Effector memory CD4-positive, alpha-beta T cell (primary cell): ENCODE measurements around the gene ATP6AP2.
A peak's percentile ranks its signal among the peaks of the same experiment; 100 is the strongest.

Experiments
- DNase-seq, 3 donors: peaks; one replicate each; pipeline ENCODE4 v3.0.0-alpha.2; 2020
- H3K27ac ChIP-seq: 2 replicates; pipeline ENCODE4 v1.7.0; 2013; ENCODE audit warnings: mild to moderate bottlenecking, low read length, moderate library complexity; ENCODE audit not compliant: insufficient read depth, poor library complexity, severe bottlenecking
- H3K27me3 ChIP-seq: replicated peaks from 2 replicates; pipeline ENCODE4 v1.7.0; 2013; ENCODE audit warnings: mild to moderate bottlenecking, low read length; ENCODE audit not compliant: insufficient read depth, control insufficient read depth, poor library complexity, severe bottlenecking
- H3K36me3 ChIP-seq: 2 replicates; pipeline ENCODE4 v1.7.0; 2013; ENCODE audit warnings: mild to moderate bottlenecking, low read length, moderate library complexity; ENCODE audit not compliant: control insufficient read depth, insufficient read depth
- H3K4me1 ChIP-seq: 2 replicates; pipeline ENCODE4 v1.7.0; 2013; ENCODE audit warnings: low read length, mild to moderate bottlenecking; ENCODE audit not compliant: control insufficient read depth, insufficient read depth, poor library complexity, severe bottlenecking
- H3K4me3 ChIP-seq: 2 replicates; pipeline ENCODE4 v1.7.0; 2013; ENCODE audit warnings: low read length, low read depth, mild to moderate bottlenecking; ENCODE audit not compliant: insufficient read depth, poor library complexity, severe bottlenecking
- H3K9me3 ChIP-seq: 2 replicates; pipeline ENCODE4 v1.7.0; 2013; ENCODE audit warnings: mild to moderate bottlenecking, low read length, moderate library complexity; ENCODE audit not compliant: control insufficient read depth

Gene ATP6AP2

DNA sequence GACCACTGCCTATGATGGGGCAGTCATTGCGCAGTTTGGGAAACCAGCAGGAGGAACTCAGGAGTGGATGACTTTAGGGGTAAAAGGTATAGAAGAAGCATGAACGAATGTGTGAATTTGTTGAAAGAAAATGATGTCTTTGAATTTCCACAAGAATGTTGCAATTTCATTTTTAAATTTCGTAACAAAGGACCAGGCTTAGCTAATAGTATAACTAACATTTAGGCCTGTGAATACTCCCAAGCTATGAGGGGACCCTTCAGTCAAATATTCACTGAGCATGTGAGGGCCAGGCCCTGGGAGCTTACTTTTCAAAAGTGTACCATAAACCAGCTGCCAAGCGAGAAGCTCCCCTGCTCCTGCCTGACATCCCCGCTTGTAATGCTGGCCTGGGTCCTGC, 47.7 kb downstream of the ATP6AP2 start:
- no peak for DNase-seq
- H3K9me3 ChIP-seq, result no peaks in the 10 kb centered on the region
- H3K4me3 ChIP-seq, result no peak overlapping the region
- H3K4me1 ChIP-seq, result no peaks in the 10 kb centered on the region
- H3K27me3 ChIP-seq, result no peaks in the 10 kb centered on the region
- peaks cover 46% of the 10 kb centered on the region for H3K36me3 ChIP-seq
- H3K27ac ChIP-seq, result no peak overlapping the region

DNA sequence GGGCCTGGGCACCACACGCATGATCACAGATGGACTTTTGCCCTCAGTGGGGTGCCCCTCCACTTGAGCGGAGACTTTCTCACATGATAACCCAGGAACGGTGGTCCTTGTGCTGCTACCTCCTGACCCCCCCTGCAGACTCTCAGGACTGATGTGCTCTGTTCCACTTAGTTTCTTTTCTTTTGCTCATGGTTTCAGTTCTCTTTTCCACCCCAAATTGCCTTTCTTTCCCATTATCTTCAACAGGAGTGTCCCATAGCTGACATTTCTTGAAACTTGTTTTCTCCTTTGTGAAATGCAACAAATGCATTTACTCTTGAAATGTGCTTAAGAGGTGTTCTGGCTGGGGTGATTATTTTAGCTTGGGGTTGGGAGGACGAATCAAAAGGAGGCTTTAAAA, 51.4 kb downstream of the ATP6AP2 start:
- no peaks in the 10 kb centered on the region for H3K27me3 ChIP-seq
- no peak for DNase-seq
- no peaks in the 10 kb centered on the region for H3K9me3 ChIP-seq
- no peak overlapping the region for H3K4me3 ChIP-seq
- no peaks in the 10 kb centered on the region for H3K4me1 ChIP-seq
- no peak overlapping the region for H3K27ac ChIP-seq
- peaks cover 82% of the 10 kb centered on the region for H3K36me3 ChIP-seq

- peaks cover 63% of the 10 kb centered on the region for H3K36me3 ChIP-seq
- no peaks in the 10 kb centered on the region for H3K4me1 ChIP-seq
- H3K27ac ChIP-seq, result no peak overlapping the region
- no peaks in the 10 kb centered on the region for H3K27me3 ChIP-seq
- H3K4me3 ChIP-seq, result no peak overlapping the region
- no peak for DNase-seq
- no peaks in the 10 kb centered on the region for H3K9me3 ChIP-seq
These were observed 56.9 kb downstream of the ATP6AP2 start for GRCh38 chrX:40637687-40638086.

DNA sequence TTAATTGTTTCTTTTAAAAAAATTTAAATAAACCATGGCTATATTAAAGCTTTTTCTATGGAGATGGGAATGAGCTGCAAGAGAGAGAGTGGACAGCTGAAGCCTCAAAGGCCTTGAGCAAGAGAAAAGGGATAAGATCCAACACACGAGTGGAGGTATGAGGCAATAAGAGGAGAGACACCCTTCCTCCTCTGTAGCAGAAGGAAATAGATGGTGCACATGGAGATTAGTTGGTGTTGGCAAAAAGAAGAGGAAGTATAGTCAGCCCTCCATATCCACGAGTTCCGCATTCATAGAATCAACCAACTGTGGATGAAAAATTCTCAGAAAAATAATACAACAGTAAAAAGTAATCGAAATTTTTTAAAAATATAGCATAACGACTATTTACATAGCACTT, 63.4 kb downstream of the ATP6AP2 start:
- no peaks in the 10 kb centered on the region for H3K9me3 ChIP-seq
- no peaks in the 10 kb centered on the region for H3K27me3 ChIP-seq
- peak overlapping the region; percentile 83 for H3K27ac ChIP-seq
- peaks cover 25% of the 10 kb centered on the region for H3K4me1 ChIP-seq
- H3K4me3 ChIP-seq, result peak overlapping the region; percentile 48
- DNase-seq, result no peak
- peaks cover 6% of the 10 kb centered on the region for H3K36me3 ChIP-seq

GRCh38 chrX:40644821-40645358, 64.1 kb downstream of the ATP6AP2 start:
- no peaks in the 10 kb centered on the region for H3K9me3 ChIP-seq
- H3K27ac ChIP-seq, result peak overlapping the region; percentile 83
- H3K27me3 ChIP-seq, result no peaks in the 10 kb centered on the region
- H3K4me1 ChIP-seq, result peaks cover 25% of the 10 kb centered on the region
- peak; percentile 4 to 34 (median 33) for DNase-seq
- peaks cover 2% of the 10 kb centered on the region for H3K36me3 ChIP-seq
- peak overlapping the region; percentile 48 for H3K4me3 ChIP-seq

GRCh38 chrX:40646489-40647306, 65.9 kb downstream of the ATP6AP2 start:
- Histone ChIP-seq H3K27ac (peak overlapping the region; percentile 88), H3K36me3 (no peaks in the 10 kb centered on the region), H3K9me3 (no peaks in the 10 kb centered on the region), H3K27me3 (no peaks in the 10 kb centered on the region), H3K4me1 (peaks cover 25% of the 10 kb centered on the region), H3K4me3 (peak overlapping the region; percentile 95)
- DNase-seq, result peak in 2 of 3 donors; percentile 11 to 25

- no peaks in the 10 kb centered on the region for H3K27me3 ChIP-seq
- no peaks in the 10 kb centered on the region for H3K36me3 ChIP-seq
- H3K4me1 ChIP-seq, result peaks cover 25% of the 10 kb centered on the region
- H3K27ac ChIP-seq, result peak within 1 kb of the TSS; percentile 88
- peak within 1 kb of the TSS; percentile 95 for H3K4me3 ChIP-seq
- DNase-seq, result peak; percentile 87 to 95 (median 88)
- no peaks in the 10 kb centered on the region for H3K9me3 ChIP-seq
These were observed 66.8 kb downstream of the ATP6AP2 start, which contains the start of gene CXorf38 for GRCh38 chrX:40647307-40648197. Gene CXorf38 (minus strand): TSS chrX:40647561. CDS start chrX:40647520, 41 bp downstream.

DNA sequence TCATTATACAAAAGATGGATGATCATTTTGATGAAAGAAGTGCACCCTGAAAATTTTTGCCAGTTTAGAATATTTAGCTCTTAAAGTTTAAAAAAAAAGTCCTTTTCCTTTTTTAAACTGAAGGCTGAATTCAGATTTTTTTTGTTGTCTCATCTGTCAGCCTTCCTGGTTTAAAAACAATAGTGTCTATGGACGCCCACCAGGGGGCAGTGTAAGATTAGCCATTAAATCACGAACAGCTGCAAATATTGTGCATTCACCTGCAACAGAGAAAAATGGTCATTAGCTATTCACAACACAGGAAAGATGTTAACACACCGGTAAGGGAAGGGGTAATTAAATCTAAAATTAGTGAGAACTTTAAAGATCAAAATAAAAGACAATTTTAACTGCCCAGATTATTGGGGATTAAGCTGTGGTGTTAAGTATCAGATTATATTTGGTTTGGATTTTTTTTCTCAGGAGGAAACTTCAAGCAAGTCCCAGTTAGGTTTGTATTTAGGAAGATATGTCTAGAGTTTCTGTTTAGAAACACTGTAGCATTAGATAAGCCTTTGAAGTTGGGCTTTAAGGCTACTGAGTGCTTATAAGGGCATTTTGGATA, 71.0 kb downstream of the ATP6AP2 start:
- H3K9me3 ChIP-seq, result no peaks in the 10 kb centered on the region
- H3K4me1 ChIP-seq, result peaks cover 4% of the 10 kb centered on the region
- no peaks in the 10 kb centered on the region for H3K27me3 ChIP-seq
- peak; percentile 34 to 55 (median 44) for DNase-seq
- no peak overlapping the region for H3K27ac ChIP-seq
- peaks cover 5% of the 10 kb centered on the region for H3K36me3 ChIP-seq
- H3K4me3 ChIP-seq, result no peak overlapping the region

- H3K9me3 ChIP-seq, result no peaks in the 10 kb centered on the region
- H3K27ac ChIP-seq, result no peak overlapping the region
- peaks cover 3% of the 10 kb centered on the region for H3K4me1 ChIP-seq
- H3K27me3 ChIP-seq, result no peaks in the 10 kb centered on the region
- no peak for DNase-seq
- peaks cover 10% of the 10 kb centered on the region for H3K36me3 ChIP-seq
- no peak overlapping the region for H3K4me3 ChIP-seq
These were observed 71.9 kb downstream of the ATP6AP2 start for GRCh38 chrX:40652664-40653063.
